ENCODE measurements around the gene COL4A5.

DNA sequence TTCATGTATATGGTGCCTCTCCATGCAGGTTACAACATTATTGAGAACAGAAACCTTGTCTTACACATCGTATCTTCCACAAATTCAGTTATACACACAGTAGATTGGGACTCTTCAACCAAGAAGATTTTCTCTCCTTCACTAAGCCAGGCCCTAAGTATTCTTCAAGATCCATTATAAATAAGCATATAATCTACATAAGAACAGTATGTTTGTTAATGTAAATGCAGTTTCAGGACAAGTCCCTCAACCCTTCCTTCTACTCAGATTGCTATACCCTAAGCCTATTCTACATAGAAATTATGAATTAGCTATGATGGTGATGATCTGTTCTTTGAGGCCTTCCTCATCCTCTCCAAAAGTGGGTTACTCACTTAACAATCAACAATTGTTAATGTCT is 42.7 kb upstream of the COL4A5 start:
- TF ChIP-seq, protein P1, sequence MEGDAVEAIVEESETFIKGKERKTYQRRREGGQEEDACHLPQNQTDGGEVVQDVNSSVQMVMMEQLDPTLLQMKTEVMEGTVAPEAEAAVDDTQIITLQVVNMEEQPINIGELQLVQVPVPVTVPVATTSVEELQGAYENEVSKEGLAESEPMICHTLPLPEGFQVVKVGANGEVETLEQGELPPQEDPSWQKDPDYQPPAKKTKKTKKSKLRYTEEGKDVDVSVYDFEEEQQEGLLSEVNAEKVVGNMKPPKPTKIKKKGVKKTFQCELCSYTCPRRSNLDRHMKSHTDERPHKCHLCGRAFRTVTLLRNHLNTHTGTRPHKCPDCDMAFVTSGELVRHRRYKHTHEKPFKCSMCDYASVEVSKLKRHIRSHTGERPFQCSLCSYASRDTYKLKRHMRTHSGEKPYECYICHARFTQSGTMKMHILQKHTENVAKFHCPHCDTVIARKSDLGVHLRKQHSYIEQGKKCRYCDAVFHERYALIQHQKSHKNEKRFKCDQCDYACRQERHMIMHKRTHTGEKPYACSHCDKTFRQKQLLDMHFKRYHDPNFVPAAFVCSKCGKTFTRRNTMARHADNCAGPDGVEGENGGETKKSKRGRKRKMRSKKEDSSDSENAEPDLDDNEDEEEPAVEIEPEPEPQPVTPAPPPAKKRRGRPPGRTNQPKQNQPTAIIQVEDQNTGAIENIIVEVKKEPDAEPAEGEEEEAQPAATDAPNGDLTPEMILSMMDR (conservative IDR thresholded peaks at IDR 0.05 in 1 of 2, IDR thresholded peaks at IDR 0.05 in 1 of 2; ENCODE audit: extremely low read depth in 1 of 2, insufficient read depth in 1 of 2, low read depth in 1 of 2, low read length in 2 of 2) = no peak
- TF ChIP-seq EZH2 (IDR thresholded peaks at IDR 0.05; ENCODE audit: borderline replicate concordance, low read length) = no peak

Data from mammary epithelial cell (primary cell).